ACHN (cell line): ENCODE results near the gene ADRA2C.
A peak's percentile ranks its signal among the peaks of the same experiment; 100 is the strongest.

Experiments used
- DNase-seq: peaks from one replicate; pipeline ENCODE4 v3.0.0-alpha.2; 2015
- in situ Hi-C: cut with HindIII; loops from 2 replicates; pipeline ENCODE4 v1.10.0; 2017; ENCODE audit warnings: low sequenced_read_pairs, low pct_ligation_motif_present, low pct_unique_long_range_greater_than_20kb

ADRA2C gene

DNA sequence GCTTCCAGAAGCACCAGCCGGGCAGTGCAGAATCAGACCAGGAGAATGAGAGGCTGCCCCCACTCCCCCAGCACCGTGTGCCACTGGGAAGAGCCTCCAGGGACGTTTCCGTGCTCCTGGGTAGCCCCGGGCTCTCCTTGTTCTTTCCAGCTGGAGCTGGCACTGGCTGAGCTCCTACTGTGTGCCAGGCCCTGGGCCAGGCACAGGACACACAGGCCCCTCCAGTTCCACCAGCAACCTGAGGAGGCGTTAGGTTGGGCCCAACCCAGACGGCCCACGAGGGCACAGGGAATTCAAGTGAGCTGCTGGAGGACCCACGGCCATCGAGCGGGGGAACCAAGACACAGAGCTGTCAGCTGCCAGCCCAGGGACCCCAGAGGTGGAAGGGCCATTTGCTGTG, 15.9 kb upstream of the ADRA2C start:
- in situ Hi-C loops = no loop called here
- no peak for DNase-seq

DNA sequence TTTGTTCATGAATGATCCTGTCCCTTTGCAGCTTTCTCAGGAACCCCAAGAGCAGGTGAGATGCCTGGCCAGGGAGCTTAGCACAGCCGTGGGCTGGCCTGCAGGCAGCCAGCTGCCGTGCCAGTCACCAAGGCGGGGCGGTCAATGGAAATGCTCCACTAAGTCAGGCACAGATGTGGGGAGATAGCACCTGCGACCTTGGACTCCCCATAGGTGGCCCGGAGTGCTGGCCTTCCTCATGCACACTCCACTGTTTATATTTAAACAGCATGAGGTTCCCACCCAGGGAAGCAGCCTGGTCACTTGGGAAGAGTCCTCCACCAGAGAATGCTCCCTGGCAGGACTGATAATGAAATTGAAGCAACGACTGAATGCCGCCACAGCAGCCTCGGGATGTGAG, 14.2 kb upstream of the ADRA2C start:
- in situ Hi-C loops = no loop called here

DNA sequence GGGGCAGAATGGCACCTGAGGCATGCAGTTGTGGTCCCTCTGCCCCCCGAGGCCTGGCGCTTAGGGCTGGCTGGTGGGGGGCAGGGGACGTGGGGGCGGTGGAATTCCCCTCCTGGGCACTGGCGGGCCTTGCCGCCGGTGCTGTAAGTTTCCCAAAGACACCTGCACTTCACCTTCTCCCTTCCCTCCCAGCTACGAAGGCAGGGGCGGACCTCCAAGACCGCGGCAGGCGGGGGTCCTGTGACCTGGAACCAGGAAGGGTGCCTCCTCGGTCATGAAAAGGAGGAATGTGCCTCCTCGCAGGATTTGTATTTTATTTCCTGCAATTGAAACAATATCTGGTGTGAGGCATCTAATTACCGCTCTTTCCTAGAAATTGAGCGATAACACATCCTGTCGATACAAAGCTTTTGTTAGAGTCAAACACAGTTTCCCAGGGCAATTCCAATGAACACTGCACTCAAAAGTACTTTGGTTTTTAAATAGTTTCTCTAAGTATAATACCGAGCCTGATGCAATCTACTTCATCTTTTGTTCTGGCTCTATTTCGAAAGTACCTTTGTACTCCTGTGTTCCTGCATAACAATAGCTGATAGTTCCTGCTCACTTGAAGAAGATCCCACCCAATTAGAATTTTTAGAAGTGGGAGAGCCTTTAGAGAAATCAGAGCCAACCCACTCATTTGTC, 12.3 kb upstream of the ADRA2C start:
- in situ Hi-C loops = no loop called here
- no peak for DNase-seq

More for the DNA sequence above, 14.2 kb upstream of the ADRA2C start:
- no peak for DNase-seq

DNA sequence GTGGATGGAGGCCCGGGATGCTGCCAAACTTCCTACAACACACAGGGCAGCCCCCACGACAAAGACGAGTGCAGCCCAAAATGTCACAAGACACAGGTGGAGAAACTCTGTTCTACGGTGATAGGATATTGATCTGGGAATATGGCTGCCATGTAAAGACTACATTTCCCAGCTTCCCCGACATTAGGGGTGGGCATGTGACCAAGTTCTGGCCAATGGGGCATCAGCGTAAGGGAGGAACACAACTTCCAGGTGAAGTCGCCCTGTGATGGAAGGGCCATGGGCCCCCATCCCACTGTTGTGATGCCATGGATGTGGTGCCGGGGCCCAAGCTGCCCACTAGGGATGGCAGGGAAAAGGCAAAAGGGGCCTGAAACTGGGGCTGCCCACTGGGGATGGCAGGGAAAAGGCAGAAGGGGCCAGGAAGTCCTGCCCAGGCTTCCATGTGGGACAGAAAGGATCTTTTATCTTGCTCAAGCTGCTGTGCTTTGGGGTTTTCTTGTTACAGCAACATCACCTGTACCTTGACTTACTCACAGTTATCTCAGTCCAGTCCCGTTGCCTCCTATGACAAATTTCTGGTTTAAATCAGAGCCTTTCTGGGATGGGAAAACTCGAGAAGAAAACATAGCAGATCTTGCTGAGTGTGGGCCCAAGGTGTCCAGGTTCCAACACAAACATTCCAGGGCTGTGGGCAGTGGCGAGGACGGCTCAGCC, 9.7 kb upstream of the ADRA2C start:
- in situ Hi-C loops = no loop called here
- no peak for DNase-seq

DNA sequence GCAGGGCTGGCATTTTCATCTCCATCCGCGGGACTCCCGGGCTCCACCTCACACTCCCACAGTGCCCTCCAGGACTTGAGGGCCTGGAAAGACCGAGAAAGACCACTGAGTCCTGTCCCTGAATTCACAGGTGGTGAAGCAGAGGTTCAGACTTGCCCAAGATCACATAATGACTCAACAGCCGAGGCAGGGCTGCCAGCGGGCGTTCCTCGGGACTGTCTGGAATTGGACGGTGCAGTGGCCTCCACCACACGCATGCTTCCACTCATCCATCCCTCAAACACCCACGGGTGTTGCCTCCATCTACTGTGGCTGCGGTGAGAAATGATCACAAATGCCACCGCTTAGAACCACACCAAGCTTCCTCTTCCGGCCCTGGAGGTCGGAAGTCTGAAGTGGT, 6.9 kb upstream of the ADRA2C start:
- in situ Hi-C loops = no loop called here
- DNase-seq = no peak

DNA sequence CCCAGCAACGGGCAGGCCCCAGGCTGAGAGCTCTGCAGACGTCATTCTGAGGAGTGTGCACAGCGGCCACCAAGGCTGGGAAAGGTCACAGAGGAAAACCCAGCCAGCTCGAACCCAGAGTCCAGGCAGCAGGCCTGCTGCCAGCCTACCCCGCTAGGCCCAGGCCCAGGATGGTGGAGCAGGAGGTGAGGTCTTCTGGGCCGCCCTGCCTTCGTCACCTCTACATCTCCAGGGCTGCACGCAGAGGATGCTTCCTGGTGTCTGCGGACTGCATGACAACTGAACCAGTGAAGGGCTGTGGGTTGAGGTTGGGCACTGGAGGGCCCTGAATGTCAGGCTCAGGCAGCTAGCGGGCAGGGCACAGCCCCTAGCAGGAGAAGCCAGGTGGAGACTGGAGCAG, 5.8 kb upstream of the ADRA2C start:
- DNase-seq = no peak
- in situ Hi-C loops = no loop called here

DNA sequence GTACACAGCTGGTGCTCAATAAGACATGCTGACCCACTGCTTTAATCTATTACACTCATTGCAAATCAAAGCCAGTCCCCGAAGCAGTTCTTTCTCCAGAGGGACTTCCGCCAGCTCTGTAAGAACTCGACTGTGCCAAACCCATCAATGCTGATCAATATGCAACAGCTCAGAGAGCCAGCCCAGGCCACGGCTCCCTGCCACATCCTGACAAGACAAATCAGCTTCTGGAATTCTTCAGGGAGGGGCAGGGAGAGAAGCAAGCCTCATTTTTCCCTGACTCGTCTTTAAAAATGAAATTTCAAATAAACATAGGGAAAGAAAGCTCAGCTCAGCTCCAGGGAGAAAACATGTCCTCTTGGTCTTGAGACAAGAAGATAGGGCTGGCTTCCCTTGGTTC, 5.3 kb upstream of the ADRA2C start:
- in situ Hi-C loops = no loop called here
- no peak for DNase-seq

DNA sequence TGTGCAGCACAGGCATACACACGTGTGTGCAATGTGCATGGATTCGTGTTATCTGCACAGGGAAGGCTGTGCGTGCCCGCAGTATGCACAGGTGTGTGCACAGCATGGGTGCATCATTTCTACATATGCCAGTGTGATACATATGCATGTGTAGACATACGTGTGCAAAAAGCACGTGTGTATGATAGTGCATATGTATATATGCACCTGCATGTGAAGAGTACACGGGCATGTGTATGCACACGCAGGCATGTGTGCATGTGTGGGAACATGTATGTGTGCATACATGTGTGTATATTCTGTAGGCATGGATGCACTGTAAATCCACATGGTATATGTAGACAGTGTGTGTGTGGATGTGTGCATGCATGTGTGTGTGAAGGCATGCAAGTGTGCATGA, 3.9 kb upstream of the ADRA2C start:
- no peak for DNase-seq
- in situ Hi-C loops = no loop called here

DNA sequence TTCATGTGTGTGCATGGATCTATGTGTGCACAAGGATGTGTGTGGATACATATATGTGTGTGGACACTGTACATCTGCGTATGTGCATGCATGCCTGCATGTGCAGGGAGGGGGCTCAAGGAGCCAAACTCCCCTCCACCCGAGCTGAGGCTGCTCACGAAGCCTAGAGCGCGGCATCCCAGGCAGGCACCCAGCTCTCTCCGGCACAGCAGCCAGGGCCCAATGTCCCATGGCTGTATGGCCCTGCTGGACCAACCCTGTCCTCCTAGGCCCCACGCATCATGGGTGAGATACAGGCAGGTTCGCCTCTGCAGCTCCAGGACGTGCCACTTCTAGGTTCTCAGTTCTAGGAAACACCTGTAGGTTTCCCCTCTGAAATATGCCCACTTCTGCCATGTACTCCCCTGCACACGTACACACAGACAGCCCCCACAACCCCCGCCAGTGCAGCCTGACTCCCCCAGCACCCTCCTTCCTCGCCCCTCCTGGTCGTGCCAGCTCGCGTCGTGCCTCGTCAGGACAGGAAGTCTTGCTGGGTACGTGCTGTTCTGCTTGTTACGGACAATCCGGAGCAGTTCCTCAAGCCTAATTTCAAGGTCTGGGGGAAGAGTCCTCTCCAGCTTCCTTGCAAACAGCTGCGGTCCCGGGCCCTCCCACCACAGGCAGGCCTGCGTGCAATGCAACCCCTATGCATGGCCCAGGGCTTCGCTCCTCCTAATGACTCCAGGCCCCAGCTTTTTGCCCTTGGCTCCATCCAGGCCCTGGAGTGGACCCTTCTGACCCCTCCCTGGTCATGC, 3.2 kb upstream of the ADRA2C start:
- no peak for DNase-seq
- in situ Hi-C loops = no loop called here

DNA sequence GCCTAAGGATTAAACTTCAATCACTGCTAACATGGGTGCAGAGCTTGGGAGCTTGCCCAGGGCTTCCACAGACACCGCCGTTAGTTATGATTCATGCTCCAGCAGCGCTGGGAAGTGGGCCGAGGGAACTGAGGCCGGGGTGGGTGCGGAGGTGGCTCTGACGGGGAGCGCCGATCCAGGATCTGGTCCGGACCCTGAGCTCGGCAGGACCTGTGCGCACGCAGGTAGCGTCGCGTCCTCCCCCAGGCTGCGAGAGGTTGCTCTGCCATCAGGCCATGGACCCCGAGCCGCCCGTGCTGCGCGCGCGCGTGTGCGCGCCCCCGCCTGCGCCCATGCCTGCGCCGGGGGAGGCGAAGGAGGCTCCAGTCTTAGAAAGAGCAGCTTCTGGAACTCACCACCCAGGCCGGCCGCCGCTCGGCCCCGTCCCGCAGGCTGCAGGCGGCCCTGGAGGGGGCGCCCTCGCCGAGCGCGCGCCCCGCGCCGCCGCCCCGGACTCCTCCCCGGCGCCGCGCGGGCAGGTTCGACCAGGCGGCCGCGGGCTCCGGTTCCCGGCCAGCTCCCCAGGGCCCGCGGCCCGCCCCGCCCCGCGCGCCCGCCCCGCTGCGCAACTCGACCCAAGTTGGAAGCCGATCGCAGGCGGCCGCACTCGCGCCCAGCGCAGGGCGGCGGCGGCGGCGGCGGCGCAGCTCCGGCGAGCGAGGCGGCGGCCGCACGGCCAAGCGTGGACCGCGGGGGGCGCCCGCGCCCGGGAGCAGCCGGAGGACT, 732 bp upstream of the ADRA2C start:
- in situ Hi-C loops = no loop called here
- peak; percentile 51 for DNase-seq

DNA sequence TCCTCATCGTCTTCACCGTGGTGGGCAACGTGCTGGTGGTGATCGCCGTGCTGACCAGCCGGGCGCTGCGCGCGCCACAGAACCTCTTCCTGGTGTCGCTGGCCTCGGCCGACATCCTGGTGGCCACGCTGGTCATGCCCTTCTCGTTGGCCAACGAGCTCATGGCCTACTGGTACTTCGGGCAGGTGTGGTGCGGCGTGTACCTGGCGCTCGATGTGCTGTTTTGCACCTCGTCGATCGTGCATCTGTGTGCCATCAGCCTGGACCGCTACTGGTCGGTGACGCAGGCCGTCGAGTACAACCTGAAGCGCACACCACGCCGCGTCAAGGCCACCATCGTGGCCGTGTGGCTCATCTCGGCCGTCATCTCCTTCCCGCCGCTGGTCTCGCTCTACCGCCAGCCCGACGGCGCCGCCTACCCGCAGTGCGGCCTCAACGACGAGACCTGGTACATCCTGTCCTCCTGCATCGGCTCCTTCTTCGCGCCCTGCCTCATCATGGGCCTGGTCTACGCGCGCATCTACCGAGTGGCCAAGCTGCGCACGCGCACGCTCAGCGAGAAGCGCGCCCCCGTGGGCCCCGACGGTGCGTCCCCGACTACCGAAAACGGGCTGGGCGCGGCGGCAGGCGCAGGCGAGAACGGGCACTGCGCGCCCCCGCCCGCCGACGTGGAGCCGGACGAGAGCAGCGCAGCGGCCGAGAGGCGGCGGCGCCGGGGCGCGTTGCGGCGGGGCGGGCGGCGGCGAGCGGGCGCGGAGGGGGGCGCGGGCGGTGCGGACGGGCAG, 792 bp downstream of the ADRA2C start:
- no peak for DNase-seq

DNA sequence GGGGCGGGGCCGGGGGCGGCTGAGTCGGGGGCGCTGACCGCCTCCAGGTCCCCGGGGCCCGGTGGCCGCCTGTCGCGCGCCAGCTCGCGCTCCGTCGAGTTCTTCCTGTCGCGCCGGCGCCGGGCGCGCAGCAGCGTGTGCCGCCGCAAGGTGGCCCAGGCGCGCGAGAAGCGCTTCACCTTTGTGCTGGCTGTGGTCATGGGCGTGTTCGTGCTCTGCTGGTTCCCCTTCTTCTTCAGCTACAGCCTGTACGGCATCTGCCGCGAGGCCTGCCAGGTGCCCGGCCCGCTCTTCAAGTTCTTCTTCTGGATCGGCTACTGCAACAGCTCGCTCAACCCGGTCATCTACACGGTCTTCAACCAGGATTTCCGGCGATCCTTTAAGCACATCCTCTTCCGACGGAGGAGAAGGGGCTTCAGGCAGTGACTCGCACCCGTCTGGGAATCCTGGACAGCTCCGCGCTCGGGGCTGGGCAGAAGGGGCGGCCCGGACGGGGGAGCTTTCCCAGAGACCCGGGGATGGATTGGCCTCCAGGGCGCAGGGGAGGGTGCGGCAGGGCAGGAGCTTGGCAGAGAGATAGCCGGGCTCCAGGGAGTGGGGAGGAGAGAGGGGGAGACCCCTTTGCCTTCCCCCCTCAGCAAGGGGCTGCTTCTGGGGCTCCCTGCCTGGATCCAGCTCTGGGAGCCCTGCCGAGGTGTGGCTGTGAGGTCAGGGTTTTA, 1.5 kb downstream of the ADRA2C start:
- DNase-seq = no peak
- in situ Hi-C loops = no loop called here

More for the DNA sequence above, 792 bp downstream of the ADRA2C start:
- in situ Hi-C loops = no loop called here

DNA sequence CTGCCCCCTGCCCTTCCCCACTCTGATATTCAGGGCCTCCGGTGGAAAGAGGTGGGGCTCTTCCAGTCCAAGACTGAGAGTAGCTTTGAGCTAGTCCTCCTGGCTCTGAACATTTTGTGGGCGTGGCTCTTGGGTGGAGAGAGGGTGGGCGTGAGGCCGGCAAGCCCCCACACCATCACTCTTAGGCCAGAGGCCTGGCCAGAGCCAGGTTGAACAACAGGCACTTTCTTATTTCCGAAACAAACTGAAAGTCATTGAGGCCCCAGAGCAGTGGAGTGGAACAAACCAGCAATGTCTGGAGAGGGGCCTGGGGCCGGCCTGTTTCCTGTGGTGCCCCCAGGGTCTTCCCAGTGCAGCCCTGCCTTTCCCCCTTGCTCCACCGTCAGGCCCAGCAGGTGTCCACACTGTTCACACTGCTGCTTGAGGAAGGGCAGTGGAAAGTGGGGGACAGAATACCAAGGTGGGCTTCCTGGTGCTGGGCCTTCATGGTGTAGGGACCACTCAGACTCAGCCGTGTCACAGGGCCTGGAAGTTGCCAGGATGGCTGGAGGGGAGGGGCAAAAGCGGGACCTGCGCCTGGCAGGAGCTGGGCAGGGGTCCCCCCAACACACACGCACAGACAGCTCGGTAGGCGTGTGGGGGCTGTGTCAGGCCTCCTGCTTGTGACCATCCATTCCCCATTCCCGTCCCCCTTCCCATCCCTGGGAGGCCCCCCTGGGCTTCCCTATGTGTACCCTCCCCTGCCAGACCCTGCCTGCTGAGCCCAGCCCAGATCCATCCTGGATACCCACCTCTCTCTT, 2.9 kb downstream of the ADRA2C start:
- in situ Hi-C loops = no loop called here

DNA sequence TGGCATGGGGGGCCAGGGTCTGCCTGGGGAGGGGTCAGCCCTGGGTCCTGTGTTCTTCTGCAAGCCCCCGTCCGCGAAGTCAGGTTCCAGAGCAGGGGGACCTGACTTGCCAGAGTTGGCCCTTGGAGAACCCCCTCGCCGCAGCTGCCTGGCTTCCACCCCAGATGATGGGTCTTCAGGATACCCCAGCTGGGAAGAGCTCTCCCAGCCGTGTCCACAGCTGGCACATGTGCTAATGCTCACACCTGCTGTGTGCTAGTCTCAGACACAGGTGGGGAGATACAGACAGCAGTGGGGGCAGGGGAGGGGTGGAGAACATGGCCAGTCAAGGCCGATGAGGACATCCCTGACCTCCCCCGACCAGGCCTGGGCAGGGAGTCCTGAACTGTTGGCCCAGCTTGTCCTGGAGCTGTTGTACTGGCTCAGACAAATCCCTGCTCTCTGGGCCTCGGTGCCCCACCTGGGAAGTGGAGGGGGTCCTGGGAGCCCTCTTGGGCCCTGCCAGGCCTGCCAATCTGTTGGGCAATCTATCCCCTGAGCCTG, 3.5 kb downstream of the ADRA2C start:
- in situ Hi-C loops = no loop called here
- DNase-seq = no peak

More for the DNA sequence above, 2.9 kb downstream of the ADRA2C start:
- no peak for DNase-seq

DNA sequence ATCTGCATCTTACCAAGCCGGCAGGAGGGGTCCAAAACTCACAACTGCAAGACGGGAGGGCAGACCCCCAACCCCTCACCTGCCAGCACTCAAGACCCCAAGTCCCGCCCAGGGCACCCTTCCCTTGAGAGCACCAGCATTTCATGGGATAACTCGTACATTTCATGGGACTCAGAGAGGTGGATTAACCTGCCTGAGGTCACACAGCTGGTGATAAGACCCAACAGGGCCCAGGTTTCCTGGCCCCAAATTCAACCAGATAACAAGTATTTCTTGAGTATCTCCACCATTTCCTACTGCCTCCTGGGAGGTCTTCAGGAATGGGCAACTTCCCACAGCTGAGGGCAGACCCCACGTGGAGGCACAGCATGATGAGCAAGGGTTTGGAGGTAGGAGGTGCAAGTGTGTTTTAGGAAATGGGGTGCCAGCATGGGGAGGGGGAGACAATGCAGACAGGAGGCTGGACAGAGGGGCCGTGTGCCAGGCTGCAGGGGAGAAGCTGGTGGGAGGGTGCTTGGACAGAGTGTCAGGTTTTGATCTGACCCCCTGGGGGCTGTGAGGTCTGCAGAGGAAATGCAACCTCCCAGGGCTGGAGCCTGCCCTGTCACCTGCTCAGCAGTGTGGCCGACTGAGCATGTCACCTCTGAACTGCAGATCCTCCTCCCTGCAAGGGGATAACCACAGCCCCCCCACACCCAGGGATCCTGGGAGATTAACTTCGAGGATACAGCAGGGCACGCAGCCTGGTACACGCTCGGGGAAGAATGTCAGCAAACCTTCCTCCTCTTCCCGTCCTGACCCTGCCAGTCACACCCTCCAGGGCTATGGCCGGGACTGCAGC, 4.4 kb downstream of the ADRA2C start:
- in situ Hi-C loops = no loop called here
- DNase-seq = no peak
